Kidney (tissue), 14 donors: ENCODE results near the gene KIAA0040. TPM values are rescaled to one million over a fixed set of nuclear protein-coding genes. Genes with fewer than 3 reads are reported as not detected.

Experiments
- DNase-seq, 5 donors: peaks; one replicate each; pipeline ENCODE4 v3.0.0-alpha.2; 2013 to 2020
- FAIRE-seq: peaks from 2 replicates; lab custom pipeline; 2012; peaks lifted over from hg19 to GRCh38; lab: Jason Lieb, UNC
- H3K27ac ChIP-seq, 2 donors: one replicate each; pipeline ENCODE4 v1.7.0; 2013; ENCODE audit warnings: low read depth in 2 of 2, low read length in 2 of 2, inconsistent platforms in 1 of 2
- H3K27me3 ChIP-seq: one replicate; pipeline ENCODE4 v1.7.1; 2013; ENCODE audit warnings: low read length, inconsistent platforms; ENCODE audit not compliant: control insufficient read depth, insufficient read depth
- H3K36me3 ChIP-seq, 3 donors: one replicate each; pipeline versions ENCODE4 v1.7.0 to v1.7.1; 2013; ENCODE audit warnings: low read length in 3 of 3, control low read depth in 1 of 3, inconsistent platforms in 1 of 3; ENCODE audit not compliant: insufficient read depth in 3 of 3, control insufficient read depth in 2 of 3
- H3K4me1 ChIP-seq, 3 donors: one replicate each; pipeline versions ENCODE4 v1.7.0 to v1.7.1; 2013; ENCODE audit warnings: low read length in 3 of 3, inconsistent platforms in 1 of 3, low read depth in 1 of 3; ENCODE audit not compliant: control insufficient read depth in 2 of 3, insufficient read depth in 2 of 3
- H3K4me3 ChIP-seq, 3 donors: one replicate each; pipeline versions ENCODE4 v1.7.0 to v1.8.1; 2013; ENCODE audit warnings: low read length in 3 of 3, control low read depth in 1 of 3, inconsistent platforms in 1 of 3
- H3K9ac ChIP-seq, 3 donors: one replicate each; pipeline versions ENCODE4 v1.7.0 to v1.7.1; 2013; ENCODE audit warnings: low read length in 3 of 3, control low read depth in 1 of 3, inconsistent platforms in 1 of 3
- H3K9me3 ChIP-seq, 3 donors: one replicate each; pipeline versions ENCODE4 v1.7.0 to v1.7.1; 2013; ENCODE audit warnings: low read length in 3 of 3, control low read depth in 1 of 3, inconsistent platforms in 1 of 3; ENCODE audit not compliant: control insufficient read depth in 2 of 3, insufficient read depth in 1 of 3
- CTCF ChIP-seq: IDR thresholded peaks from 3 replicates; pipeline ENCODE4 v1.5.1; 2012; ENCODE audit warnings: mild to moderate bottlenecking, moderate library complexity, borderline replicate concordance; ENCODE audit not compliant: insufficient read depth; ENCODE audit errors: extremely low read depth
- intact Hi-C: fragments of 100-400 bp; cut with DNase I; formaldehyde crosslinking; loops from one replicate; pipeline ENCODE4 v1.11.1; 2022
- polyA plus RNA-seq: library from polyadenylated mRNA; stranded (reverse); fragments of 350-450 nt; fragmentation: Illumina TruSeq; extraction: RNeasy Lipid Tissue Mini Kit (QIAGEN cat#74804); gene quantifications from one replicate; pipeline ENCODE4 v1.2.3, GENCODE V29; 2014; ENCODE audit warnings: low read depth, low replicate concordance; ENCODE audit not compliant: insufficient read depth
- total RNA-seq: library from RNA; stranded (reverse); fragmentation: NEBNext Ultra II Directional; extraction: Animal tissue kit (Norgen Biotek cat#: 25700); gene quantifications from one replicate; pipeline ENCODE4 v1.2.1, GENCODE V29; 2021
- donor health status: control.
- donor health status: control.
- donor health status: control.
- donor health status: control.
- donor health status: control.
- donor health status: DM: yes; HTN: yes; CAD: no.
- donor health status: Normal renal cell carcinoma (clear cell type).

KIAA0040 gene
- total and polyA plus RNA-seq, 2 donors from 2014 or later = 20.0 to 34.1 TPM

GRCh38 chr1:175124861-175125260 lies 67.7 kb downstream of the KIAA0040 start:
- no peaks in the 10 kb centered on the region for H3K36me3 ChIP-seq
- no peaks in the 10 kb centered on the region for H3K9me3 ChIP-seq
- H3K27me3 ChIP-seq = no peaks in the 10 kb centered on the region
- H3K9ac ChIP-seq = no peak overlapping the region
- peaks cover 0 to 5% (median under 1%) of the 10 kb centered on the region in 3 donors for H3K4me1 ChIP-seq
- intact Hi-C loops = no loop called here
- H3K27ac ChIP-seq = no peak overlapping the region
- TF ChIP-seq CTCF = no peak
- no peak for FAIRE-seq
- H3K4me3 ChIP-seq = no peak overlapping the region
- DNase-seq = no peak

- Histone ChIP-seq H3K4me3 (no peak overlapping the region), H3K27ac (no peak overlapping the region), H3K36me3 (no peaks in the 10 kb centered on the region), H3K9ac (no peak overlapping the region), H3K4me1 (no peaks in the 10 kb centered on the region), H3K27me3 (no peaks in the 10 kb centered on the region), H3K9me3 (no peaks in the 10 kb centered on the region)
- TF ChIP-seq CTCF = no peak
- DNase-seq (peak in 1 of 5 donors; percentile 9), FAIRE-seq (no peak)
- intact Hi-C loops = no loop called here
Observed at GRCh38 chr1:175120511-175120910, 72.1 kb downstream of the KIAA0040 start.

GRCh38 chr1:175118375-175119367 lies 73.9 kb downstream of the KIAA0040 start:
- DNase-seq = no peak
- no peak for FAIRE-seq
- Histone ChIP-seq H3K36me3 (no peaks in the 10 kb centered on the region), H3K4me3 (no peak overlapping the region), H3K4me1 (no peaks in the 10 kb centered on the region), H3K27me3 (no peaks in the 10 kb centered on the region), H3K27ac (no peak overlapping the region), H3K9me3 (peaks cover 0 to 4% (median 0%) of the 10 kb centered on the region in 3 donors), H3K9ac (no peak overlapping the region)
- no peak for TF ChIP-seq CTCF
- intact Hi-C loops = loop anchor here (10.0 kb wide), 1 partner anchor 74 kb away; no protein-coding TSS in a partner anchor
